Measurements from ENCODE around the gene ABCA4. TPM values are rescaled to one million over a fixed set of nuclear protein-coding genes. Genes with fewer than 3 reads are reported as not detected.

Gene ABCA4
- total and polyA plus RNA-seq, 2 experiments from 2014 or later: 0.53 to 1.4 TPM

DNA sequence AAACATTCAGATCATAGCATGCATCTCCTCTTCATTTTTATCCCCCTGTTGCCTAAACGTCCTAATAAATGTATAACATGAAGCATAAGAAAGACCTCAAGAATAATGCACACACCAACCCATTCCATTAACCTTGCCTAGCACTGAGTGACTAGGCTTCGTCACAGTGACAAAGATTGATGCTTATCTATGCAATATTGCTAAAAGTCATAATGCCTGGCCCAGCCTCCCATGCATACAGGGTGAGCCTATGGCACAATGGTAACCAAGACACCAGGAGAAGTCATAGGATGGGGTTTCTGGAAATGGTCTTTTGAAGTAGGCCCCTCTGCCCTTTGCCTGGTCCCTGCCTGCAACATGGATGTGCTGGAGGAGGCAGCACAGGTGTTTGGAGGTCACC is 33.8 kb downstream of the ABCA4 start:
- H4K20me1 ChIP-seq (ENCODE audit: insufficient read depth, poor library complexity, severe bottlenecking): no peaks in the 10 kb centered on the region
- H3K4me3 ChIP-seq: no peak overlapping the region
- H3K27ac ChIP-seq: no peak overlapping the region
- no peak for DNase-seq (ENCODE audit: low spot score)
- H3K27me3 ChIP-seq: no peaks in the 10 kb centered on the region
- no peaks in the 10 kb centered on the region for H3K9me2 ChIP-seq (replicated peaks; ENCODE audit: insufficient read depth)
- TF ChIP-seq EZH2phosphoT487 (IDR thresholded peaks at IDR 0.05; ENCODE audit: low read depth, severe bottlenecking, unreplicated experiment) (no peak), CTCF (IDR thresholded peaks at IDR 0.05; ENCODE audit: poor library complexity) (no peak), EZH2 (IDR thresholded peaks at IDR 0.05; ENCODE audit: borderline replicate concordance) (no peak)
- H3K4me2 ChIP-seq: no peak overlapping the region
- no peak overlapping the region for H2AFZ ChIP-seq
- H3K36me3 ChIP-seq (replicated peaks; ENCODE audit: insufficient read depth, low read depth): no peaks in the 10 kb centered on the region
- H3K4me1 ChIP-seq (ENCODE audit: insufficient read depth): no peaks in the 10 kb centered on the region
- 84% methylated on average over 2 of the region's 2 CpGs for WGBS (ENCODE audit: low lambda C conversion rate, missing lambda C conversion rate)
- no peaks in the 10 kb centered on the region for H3K79me2 ChIP-seq
- no peaks in the 10 kb centered on the region for H3K9me3 ChIP-seq (ENCODE audit: low read depth)

DNA sequence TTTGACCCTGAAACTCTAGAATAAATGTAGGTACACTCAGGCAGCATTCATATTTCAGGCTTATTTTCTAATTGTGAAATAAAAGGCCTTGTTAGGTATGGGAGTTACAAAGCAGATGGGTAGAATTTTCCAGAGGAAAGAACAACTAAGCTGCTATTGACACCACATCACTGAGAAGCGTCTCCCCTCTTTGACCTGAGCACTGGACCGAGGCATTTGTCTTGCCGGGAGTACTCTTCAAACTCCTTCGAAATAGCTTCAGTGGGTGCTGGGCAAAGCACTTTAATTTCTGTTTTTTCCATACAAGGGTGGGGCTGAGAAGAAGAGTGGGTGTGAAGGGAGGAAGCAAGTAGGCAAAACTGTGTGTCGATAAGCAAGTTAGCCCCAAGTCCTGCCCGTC is 36.4 kb downstream of the ABCA4 start:
- Histone ChIP-seq H4K20me1 (ENCODE audit: insufficient read depth, poor library complexity, severe bottlenecking) (no peaks in the 10 kb centered on the region), H3K27me3 (no peaks in the 10 kb centered on the region), H3K9me2 (replicated peaks; ENCODE audit: insufficient read depth) (no peaks in the 10 kb centered on the region), H3K36me3 (replicated peaks; ENCODE audit: insufficient read depth, low read depth) (no peaks in the 10 kb centered on the region), H3K4me1 (ENCODE audit: insufficient read depth) (no peaks in the 10 kb centered on the region), H3K4me3 (no peak overlapping the region), H3K4me2 (no peak overlapping the region), H3K79me2 (no peaks in the 10 kb centered on the region), H3K9me3 (ENCODE audit: low read depth) (no peaks in the 10 kb centered on the region), H3K27ac (no peak overlapping the region), H2AFZ (no peak overlapping the region)
- TF ChIP-seq EZH2phosphoT487 (IDR thresholded peaks at IDR 0.05; ENCODE audit: low read depth, severe bottlenecking, unreplicated experiment): no peak
- no peak for TF ChIP-seq CTCF (IDR thresholded peaks at IDR 0.05; ENCODE audit: poor library complexity)
- TF ChIP-seq EZH2 (IDR thresholded peaks at IDR 0.05; ENCODE audit: borderline replicate concordance): no peak
- WGBS (ENCODE audit: low lambda C conversion rate, missing lambda C conversion rate): 91% methylated on average over 6 of the region's 6 CpGs
- DNase-seq (ENCODE audit: low spot score): no peak

DNA sequence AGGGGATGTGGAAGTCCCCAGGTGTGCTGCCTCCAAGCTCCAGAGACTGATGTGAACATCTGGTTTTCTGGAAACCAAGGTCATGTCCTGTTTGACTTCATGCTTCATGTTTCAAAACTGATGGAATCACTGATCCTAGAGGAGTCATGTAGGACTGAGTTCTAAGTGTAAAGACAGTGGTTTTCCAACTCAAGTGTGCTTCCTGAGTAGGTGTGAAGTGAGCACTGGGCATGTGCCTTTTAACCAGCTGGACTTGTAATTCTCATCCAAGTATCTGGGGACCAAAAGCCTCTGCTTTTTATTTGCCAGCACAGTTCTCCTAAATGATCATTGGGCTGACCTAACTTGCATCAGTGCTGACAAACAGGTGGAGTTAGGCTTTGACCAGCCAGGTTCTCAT is 36.9 kb downstream of the ABCA4 start:
- H3K79me2 ChIP-seq: no peaks in the 10 kb centered on the region
- no peaks in the 10 kb centered on the region for H4K20me1 ChIP-seq (ENCODE audit: insufficient read depth, poor library complexity, severe bottlenecking)
- no peak for DNase-seq (ENCODE audit: low spot score)
- H3K4me3 ChIP-seq: no peak overlapping the region
- H3K9me3 ChIP-seq (ENCODE audit: low read depth): no peaks in the 10 kb centered on the region
- no peaks in the 10 kb centered on the region for H3K4me1 ChIP-seq (ENCODE audit: insufficient read depth)
- no peak overlapping the region for H3K4me2 ChIP-seq
- no peak overlapping the region for H2AFZ ChIP-seq
- no peaks in the 10 kb centered on the region for H3K36me3 ChIP-seq (replicated peaks; ENCODE audit: insufficient read depth, low read depth)
- TF ChIP-seq EZH2phosphoT487 (IDR thresholded peaks at IDR 0.05; ENCODE audit: low read depth, severe bottlenecking, unreplicated experiment) (no peak), EZH2 (IDR thresholded peaks at IDR 0.05; ENCODE audit: borderline replicate concordance) (no peak), CTCF (IDR thresholded peaks at IDR 0.05; ENCODE audit: poor library complexity) (no peak)
- no peak overlapping the region for H3K27ac ChIP-seq
- H3K27me3 ChIP-seq: no peaks in the 10 kb centered on the region
- H3K9me2 ChIP-seq (replicated peaks; ENCODE audit: insufficient read depth): no peaks in the 10 kb centered on the region

GRCh38 chr1:94083681-94084080 is 37.3 kb downstream of the ABCA4 start:
- no peak for DNase-seq (ENCODE audit: low spot score)
- H3K27ac ChIP-seq: no peak overlapping the region
- no peaks in the 10 kb centered on the region for H3K79me2 ChIP-seq
- no peak overlapping the region for H2AFZ ChIP-seq
- H3K4me1 ChIP-seq (ENCODE audit: insufficient read depth): no peaks in the 10 kb centered on the region
- no peaks in the 10 kb centered on the region for H3K9me3 ChIP-seq (ENCODE audit: low read depth)
- WGBS (ENCODE audit: low lambda C conversion rate, missing lambda C conversion rate): 75% methylated on average over 4 of the region's 4 CpGs
- no peaks in the 10 kb centered on the region for H4K20me1 ChIP-seq (ENCODE audit: insufficient read depth, poor library complexity, severe bottlenecking)
- H3K9me2 ChIP-seq (replicated peaks; ENCODE audit: insufficient read depth): no peaks in the 10 kb centered on the region
- no peak overlapping the region for H3K4me3 ChIP-seq
- TF ChIP-seq CTCF (IDR thresholded peaks at IDR 0.05; ENCODE audit: poor library complexity): no peak
- TF ChIP-seq EZH2 (IDR thresholded peaks at IDR 0.05; ENCODE audit: borderline replicate concordance): no peak
- no peak for TF ChIP-seq EZH2phosphoT487 (IDR thresholded peaks at IDR 0.05; ENCODE audit: low read depth, severe bottlenecking, unreplicated experiment)
- H3K27me3 ChIP-seq: no peaks in the 10 kb centered on the region
- no peaks in the 10 kb centered on the region for H3K36me3 ChIP-seq (replicated peaks; ENCODE audit: insufficient read depth, low read depth)
- H3K4me2 ChIP-seq: no peak overlapping the region
